Ecto neural progenitor cell (in vitro differentiated cells): ENCODE data around the gene MAPKAPK2.
"Not testable (repeated sequence)": the region's sequence is repeated elsewhere in the genome, so short reads cannot be mapped to it uniquely, and the experiment has no call there.

Experiments used
- DNase-seq: peaks from one replicate; pipeline ENCODE4 v3.0.0-alpha.2; 2018; ENCODE audit warnings: low spot score

The MAPKAPK2 gene

GRCh38 chr1:206744683-206745082, 60.0 kb downstream of the MAPKAPK2 start:
- DNase-seq, result no peak

DNA sequence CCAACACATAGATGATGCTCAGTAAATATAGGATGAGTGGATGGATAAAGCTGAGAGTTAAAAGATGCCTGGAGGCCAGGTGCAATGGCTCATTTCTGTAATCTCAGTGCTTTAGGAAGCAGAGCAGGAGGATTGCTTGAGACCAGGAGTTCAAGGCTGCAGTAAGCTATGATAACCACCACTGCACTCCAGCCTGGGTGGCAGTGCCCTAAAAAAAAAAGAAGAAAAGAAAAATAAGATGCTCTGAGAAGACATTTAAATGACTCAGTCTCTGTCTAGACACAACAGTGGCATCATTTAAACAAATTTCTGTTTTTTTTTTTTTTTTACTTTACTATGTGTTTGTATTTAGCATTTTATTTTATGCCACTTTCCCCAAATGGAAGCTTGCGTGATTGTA, 60.6 kb downstream of the MAPKAPK2 start:
- no peak for DNase-seq

DNA sequence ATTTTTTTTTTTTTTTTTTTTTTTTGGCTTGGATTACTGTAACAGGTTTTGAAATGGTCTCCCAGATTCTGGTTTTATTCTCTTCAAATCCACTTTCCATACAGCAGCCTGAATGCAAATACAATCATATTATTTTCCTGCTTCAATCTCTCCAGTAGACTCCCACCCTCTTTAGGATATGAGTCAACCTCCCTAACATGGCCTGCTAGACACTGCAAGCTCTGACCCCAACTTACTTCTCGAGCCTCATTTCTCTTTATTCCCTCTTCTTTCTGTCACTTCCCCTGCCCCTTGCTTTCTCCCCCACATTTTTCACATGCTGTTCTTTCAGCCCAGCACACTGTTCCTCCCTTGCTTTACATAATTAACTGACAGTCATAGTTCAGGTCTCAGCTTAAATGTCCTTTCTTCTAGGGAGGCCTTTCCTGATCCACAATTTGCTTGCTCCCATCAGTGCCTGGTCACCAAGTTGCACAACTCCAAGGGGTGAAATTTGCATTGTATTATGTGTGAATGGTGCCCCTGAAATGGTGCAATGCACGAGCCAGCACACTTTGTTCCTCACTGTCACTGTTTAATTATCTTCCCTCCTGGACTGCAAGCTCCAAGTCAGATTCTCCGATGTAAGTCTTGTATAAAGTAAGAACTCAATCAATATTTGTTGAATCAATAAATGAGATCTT, 63.8 kb downstream of the MAPKAPK2 start:
- DNase-seq, result no peak

DNA sequence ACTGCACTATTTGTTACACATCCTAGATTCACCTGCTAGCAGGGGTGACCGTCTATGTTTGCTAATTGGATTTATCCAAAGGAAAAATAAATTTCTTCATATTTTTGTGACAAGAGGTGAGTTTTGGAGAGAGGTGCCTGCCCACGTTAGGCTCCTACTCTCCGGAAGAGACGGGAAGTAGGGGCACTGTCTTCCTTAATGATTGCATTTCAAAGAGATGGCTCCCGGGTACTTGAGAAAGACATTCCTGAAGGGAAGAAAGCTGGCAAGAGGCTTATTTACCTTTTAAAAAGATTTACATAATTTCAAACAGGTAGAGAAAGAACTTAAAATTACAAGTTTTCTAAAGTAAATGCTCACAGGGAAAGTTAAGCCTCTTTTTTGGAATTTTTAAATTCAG, 67.2 kb downstream of the MAPKAPK2 start:
- DNase-seq, result no peak

DNA sequence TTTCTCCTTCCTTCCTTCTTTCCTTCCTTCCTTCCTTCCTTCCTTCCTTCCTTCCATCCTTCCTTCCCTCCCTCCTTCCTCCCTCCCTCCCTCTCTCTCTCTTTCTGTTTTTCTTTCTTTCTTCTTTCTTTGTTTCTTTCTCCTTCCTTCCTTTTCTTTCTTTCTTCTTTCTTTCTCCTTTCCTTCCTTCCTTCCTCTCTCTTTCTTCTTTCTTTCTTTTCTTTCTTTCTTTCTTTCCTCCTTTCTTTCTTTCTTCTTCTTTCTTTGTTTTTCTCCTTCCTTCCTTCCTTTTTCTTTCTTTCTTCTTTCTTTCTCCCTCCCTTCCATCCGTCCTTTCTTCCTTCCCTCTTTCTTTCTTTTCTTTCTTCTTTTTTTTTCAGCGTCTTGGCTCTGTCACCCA, 67.8 kb downstream of the MAPKAPK2 start:
- no peak for DNase-seq

DNA sequence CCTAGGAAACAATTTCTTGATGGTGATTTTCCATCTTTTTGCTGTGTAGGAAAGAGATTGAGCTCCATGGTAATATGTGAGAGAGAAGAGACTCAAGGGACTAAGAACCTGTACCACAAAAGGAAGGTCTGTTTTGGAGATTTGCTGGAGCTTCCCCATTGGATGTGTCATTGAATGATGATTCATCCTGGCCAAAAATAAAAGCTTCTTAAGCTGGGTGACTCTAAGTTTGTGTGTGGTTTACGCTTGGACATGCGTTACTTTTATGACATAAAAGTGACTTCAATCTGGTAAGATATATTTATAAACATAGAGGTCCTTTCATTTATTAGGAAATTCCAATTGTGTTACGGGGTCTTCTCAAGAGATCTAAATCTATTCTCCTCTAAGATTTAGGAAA, 68.4 kb downstream of the MAPKAPK2 start:
- no peak for DNase-seq

DNA sequence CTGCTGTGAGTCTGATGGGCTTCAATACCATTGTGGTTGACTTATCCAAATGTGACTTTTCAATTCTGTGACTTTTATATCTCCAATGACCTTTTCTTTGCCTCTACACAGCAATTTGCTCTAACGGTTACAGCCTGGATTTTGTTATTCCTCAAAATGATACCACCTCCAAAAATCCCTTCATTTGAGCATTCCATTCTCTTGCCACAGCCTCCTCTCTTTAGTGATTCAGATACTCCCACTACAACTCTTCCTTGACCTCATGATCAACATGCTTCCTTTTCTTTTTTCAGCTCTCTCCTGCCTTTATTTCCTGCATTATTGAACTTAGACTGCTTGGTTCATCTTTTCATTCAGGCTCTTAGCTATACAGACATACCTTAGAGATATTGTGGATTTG, 69.3 kb downstream of the MAPKAPK2 start:
- DNase-seq, result no peak

- DNase-seq, result no peak
Observed at GRCh38 chr1:206757524-206758266, 73.0 kb downstream of the MAPKAPK2 start.

DNA sequence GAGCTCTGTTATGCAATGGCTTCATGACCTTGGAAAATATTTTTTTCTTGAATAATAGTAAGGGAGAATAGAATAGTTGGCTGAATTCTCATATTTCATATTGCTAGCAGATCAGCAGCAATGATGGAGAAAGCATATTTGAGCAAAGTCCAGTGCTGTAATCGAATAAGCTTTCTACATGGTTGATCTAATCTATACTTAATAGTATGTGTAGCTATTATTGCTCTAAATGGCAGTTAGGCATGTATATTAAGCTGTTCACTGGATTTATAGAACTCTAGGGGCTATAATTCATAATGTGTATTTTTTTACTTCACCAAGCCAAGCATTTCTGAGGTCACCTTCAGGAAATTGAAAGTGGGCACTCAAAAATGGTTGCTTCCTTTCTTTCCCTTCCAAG, 75.9 kb downstream of the MAPKAPK2 start:
- no peak for DNase-seq

- DNase-seq, result no peak
Observed at GRCh38 chr1:206761159-206761768, 76.6 kb downstream of the MAPKAPK2 start.

DNA sequence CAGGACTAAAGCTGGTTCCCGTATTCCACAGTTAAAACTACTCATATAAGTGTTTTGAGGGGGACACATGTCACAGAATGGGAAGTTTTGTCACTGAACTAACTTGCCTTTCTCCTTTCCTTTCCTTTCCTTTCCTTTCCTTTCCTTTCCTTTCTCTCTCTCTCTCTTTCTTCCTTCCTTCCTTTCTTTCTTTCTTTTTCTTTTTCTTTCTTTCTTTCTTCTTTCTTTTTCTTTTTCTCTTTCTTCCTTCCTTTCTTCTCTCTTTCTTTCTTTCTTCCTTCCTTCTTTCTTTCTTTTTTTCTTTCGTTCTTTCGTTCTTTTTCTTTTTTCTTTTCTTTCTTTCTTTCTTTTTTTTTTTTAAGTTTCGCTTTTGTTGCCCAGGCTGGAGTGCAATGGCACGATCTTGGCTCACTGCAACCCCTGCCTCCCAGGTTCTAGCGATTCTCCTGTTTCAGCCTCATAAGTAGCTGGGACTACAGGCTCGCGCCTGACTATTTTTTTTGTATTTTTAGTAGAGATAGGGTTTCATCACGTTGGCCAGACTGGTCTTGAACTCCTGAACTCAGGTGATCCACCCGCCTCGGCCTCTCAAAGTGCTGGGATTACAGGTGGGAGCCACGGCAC, 78.1 kb downstream of the MAPKAPK2 start:
- not testable (repeated sequence) for DNase-seq

- DNase-seq, result not testable (repeated sequence)
Observed at GRCh38 chr1:206765771-206766170, 81.1 kb downstream of the MAPKAPK2 start.

DNA sequence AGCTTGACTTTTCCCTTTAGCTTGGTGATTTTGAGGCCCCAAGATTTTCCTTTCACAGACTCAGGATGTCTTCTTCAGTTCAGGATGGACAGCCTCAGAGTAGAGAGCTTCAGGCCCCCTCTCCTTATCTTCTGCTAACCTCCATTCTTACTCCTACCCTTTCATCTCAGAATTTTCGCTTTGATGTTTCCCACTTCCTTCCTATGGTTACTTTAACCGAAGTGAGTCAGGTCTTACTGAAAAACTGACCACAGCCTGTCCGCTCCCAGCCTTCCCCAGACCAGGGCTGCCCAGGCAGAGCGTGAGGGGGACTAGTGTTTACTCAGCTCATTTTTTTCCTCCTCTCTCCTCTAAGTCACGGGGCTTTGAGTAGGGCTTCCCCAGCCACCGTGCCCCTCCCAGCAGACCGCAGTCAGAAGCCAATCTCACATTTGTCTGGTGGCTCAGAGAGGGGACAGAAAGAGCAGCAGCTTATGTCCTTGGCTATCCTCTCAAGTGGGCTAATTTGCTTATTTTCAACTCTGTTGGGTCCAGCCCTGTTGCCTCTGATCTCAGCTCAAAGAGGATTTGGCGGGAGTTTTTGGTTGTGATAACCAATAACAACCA, 81.6 kb downstream of the MAPKAPK2 start:
- no peak for DNase-seq

- no peak for DNase-seq
Observed at GRCh38 chr1:206768472-206769303, 84.0 kb downstream of the MAPKAPK2 start.

DNA sequence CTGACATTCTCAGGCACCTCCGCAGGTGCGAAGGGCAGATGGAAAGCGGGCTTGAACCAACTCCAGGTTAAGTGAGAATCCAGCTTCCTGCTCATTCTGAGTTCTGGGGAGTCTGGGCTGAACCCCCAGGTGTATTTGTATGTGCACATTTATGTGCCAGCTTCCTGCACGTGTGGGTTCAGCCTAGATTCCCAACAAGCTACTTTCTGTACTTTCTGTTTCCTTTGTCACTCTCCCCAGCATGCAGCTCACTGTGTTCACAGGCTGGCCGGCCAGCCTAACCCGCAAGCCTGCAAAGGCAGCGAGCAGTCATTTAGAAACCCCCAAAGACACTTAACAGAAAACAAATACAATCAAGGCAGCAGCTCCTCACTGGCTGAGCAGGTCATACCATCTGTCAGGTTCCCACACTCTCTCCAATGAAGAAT, 84.6 kb downstream of the MAPKAPK2 start:
- DNase-seq, result no peak

- no peak for DNase-seq
Observed at GRCh38 chr1:206770531-206771337, 86.0 kb downstream of the MAPKAPK2 start, which contains the start of gene IL19. IL19 (plus strand) TSS chr1:206770773; CDS start chr1:206836663, 65,890 bp downstream.

DNA sequence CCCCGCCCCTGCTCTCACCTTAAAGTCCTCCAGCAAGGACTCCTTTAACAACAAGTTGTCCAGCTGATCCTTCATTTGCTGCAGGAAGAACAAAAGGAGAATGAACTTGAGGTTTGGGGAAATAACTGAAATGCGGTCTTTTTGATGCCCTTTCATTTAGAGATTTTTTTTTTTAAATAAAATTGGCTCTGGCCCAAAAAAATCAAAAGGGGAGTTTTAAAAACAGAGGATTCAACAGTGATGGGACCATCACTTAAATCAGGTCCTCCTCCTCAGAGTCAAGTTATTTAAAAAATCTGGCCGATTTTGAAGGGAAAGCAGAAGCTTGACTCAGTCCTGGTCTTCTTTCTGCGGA, 86.6 kb downstream of the MAPKAPK2 start:
- no peak for DNase-seq

- no peak for DNase-seq
Observed at GRCh38 chr1:206772243-206772937, 87.7 kb downstream of the MAPKAPK2 start, which contains the start of gene IL10. IL10 (minus strand) TSS chr1:206772494; CDS start chr1:206772435, 59 bp downstream.

- no peak for DNase-seq
Observed at GRCh38 chr1:206774093-206774492, 89.4 kb downstream of the MAPKAPK2 start.

DNA sequence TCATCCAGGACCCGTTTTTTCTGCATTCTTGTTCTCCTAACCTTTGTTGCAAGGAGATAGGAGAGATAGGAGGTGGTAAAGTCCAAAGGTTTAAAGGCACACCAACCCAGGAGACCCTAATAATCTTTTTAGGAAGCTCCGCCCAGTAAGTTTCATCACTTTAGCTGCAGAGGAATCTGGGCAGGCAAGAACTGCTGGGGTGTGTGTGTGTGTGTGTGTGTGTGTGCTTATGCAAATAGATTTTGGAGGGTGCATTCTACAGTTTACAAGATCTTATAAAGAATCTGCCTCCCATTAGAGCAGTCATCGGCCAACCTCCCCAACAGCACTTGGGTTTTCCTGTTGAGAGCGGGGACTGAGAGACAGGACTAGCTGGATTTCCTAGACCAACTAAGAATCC, 91.5 kb downstream of the MAPKAPK2 start:
- DNase-seq, result no peak
